Measurements from ENCODE around the gene HMCES. TPM values are rescaled to one million over a fixed set of nuclear protein-coding genes. Genes with fewer than 3 reads are reported as not detected.

Gene HMCES
- total RNA-seq, 1 donor from 2014 or later, result 29.6 TPM

GRCh38 chr3:129326138-129326537 is 47.5 kb downstream of the HMCES start:
- Mint-ChIP-seq H3K36me3 (no peaks in the 10 kb centered on the region), H3K4me3 (no peak overlapping the region), H3K4me1 (no peaks in the 10 kb centered on the region), H3K27ac (no peak overlapping the region), H3K9me3 (no peaks in the 10 kb centered on the region), H3K27me3 (ENCODE audit: low read depth) (peaks cover 2% of the 10 kb centered on the region)
- DNase-seq (ENCODE audit: low spot score in 2 of 2, unreplicated experiment in 2 of 2), result no peak
- TF ChIP-seq CTCF (IDR thresholded peaks at IDR 0.05; ENCODE audit: unreplicated experiment), result no peak

- H3K27me3 Mint-ChIP-seq (ENCODE audit: low read depth), result peaks cover 2% of the 10 kb centered on the region
- no peaks in the 10 kb centered on the region for H3K4me1 Mint-ChIP-seq
- H3K9me3 Mint-ChIP-seq, result no peaks in the 10 kb centered on the region
- no peak for DNase-seq (ENCODE audit: low spot score in 2 of 2, unreplicated experiment in 2 of 2)
- no peaks in the 10 kb centered on the region for H3K36me3 Mint-ChIP-seq
- TF ChIP-seq CTCF (IDR thresholded peaks at IDR 0.05; ENCODE audit: unreplicated experiment), result no peak
- no peak overlapping the region for H3K4me3 Mint-ChIP-seq
- no peak overlapping the region for H3K27ac Mint-ChIP-seq
Measured at GRCh38 chr3:129326595-129326994, 47.9 kb downstream of the HMCES start.

- Mint-ChIP-seq H3K27ac (no peak overlapping the region), H3K9me3 (no peaks in the 10 kb centered on the region), H3K36me3 (no peaks in the 10 kb centered on the region), H3K27me3 (ENCODE audit: low read depth) (peaks cover 2% of the 10 kb centered on the region), H3K4me3 (no peak overlapping the region), H3K4me1 (no peaks in the 10 kb centered on the region)
- no peak for TF ChIP-seq CTCF (IDR thresholded peaks at IDR 0.05; ENCODE audit: unreplicated experiment)
- DNase-seq (ENCODE audit: low spot score in 2 of 2, unreplicated experiment in 2 of 2), result no peak
Measured at GRCh38 chr3:129327510-129327909, 48.8 kb downstream of the HMCES start.

GRCh38 chr3:129329858-129330257 is 51.2 kb downstream of the HMCES start:
- Mint-ChIP-seq H3K4me1 (no peaks in the 10 kb centered on the region), H3K36me3 (no peaks in the 10 kb centered on the region), H3K27me3 (ENCODE audit: low read depth) (peaks cover 2% of the 10 kb centered on the region), H3K27ac (no peak overlapping the region), H3K4me3 (no peak overlapping the region), H3K9me3 (no peaks in the 10 kb centered on the region)
- no peak for DNase-seq (ENCODE audit: low spot score in 2 of 2, unreplicated experiment in 2 of 2)
- no peak for TF ChIP-seq CTCF (IDR thresholded peaks at IDR 0.05; ENCODE audit: unreplicated experiment)

GRCh38 chr3:129330409-129330808 is 51.7 kb downstream of the HMCES start:
- peaks cover 2% of the 10 kb centered on the region for H3K27me3 Mint-ChIP-seq (ENCODE audit: low read depth)
- DNase-seq (ENCODE audit: low spot score in 2 of 2, unreplicated experiment in 2 of 2), result no peak
- no peak for TF ChIP-seq CTCF (IDR thresholded peaks at IDR 0.05; ENCODE audit: unreplicated experiment)
- no peak overlapping the region for H3K4me3 Mint-ChIP-seq
- H3K36me3 Mint-ChIP-seq, result no peaks in the 10 kb centered on the region
- H3K27ac Mint-ChIP-seq, result no peak overlapping the region
- no peaks in the 10 kb centered on the region for H3K4me1 Mint-ChIP-seq
- H3K9me3 Mint-ChIP-seq, result no peaks in the 10 kb centered on the region

- no peak for TF ChIP-seq CTCF (IDR thresholded peaks at IDR 0.05; ENCODE audit: unreplicated experiment)
- DNase-seq (ENCODE audit: low spot score in 2 of 2, unreplicated experiment in 2 of 2), result no peak
- H3K27me3 Mint-ChIP-seq (ENCODE audit: low read depth), result peaks cover 2% of the 10 kb centered on the region
- H3K9me3 Mint-ChIP-seq, result no peaks in the 10 kb centered on the region
- H3K27ac Mint-ChIP-seq, result no peak overlapping the region
- no peaks in the 10 kb centered on the region for H3K36me3 Mint-ChIP-seq
- H3K4me3 Mint-ChIP-seq, result no peak overlapping the region
- H3K4me1 Mint-ChIP-seq, result no peaks in the 10 kb centered on the region
Measured at GRCh38 chr3:129333891-129334290, 55.2 kb downstream of the HMCES start.
